SK-N-SH (cell line): Measurements from ENCODE around the gene SACM1L.

Experiments used
- CHD2 ChIP-seq: fragments of 150-350 bp; IDR thresholded peaks from 2 replicates; pipeline ENCODE4 v1.6.1; 2018; ENCODE audit warnings: low read length; ENCODE audit not compliant: partially characterized antibody
- EZH2phosphoT487 ChIP-seq: fragments of 200-600 bp; sonication (generic); IDR thresholded peaks from 2 replicates; pipeline ENCODE4 v1.6.1; 2017; ENCODE audit warnings: low read depth, mixed run types, mild to moderate bottlenecking, antibody characterized with exemption, moderate library complexity, borderline replicate concordance
- GABPA ChIP-seq: IDR thresholded peaks from 2 replicates; pipeline ENCODE4 v1.4.0; 2012; ENCODE audit warnings: low read depth, mild to moderate bottlenecking
- JUND ChIP-seq: IDR thresholded peaks from 2 replicates; pipeline ENCODE4 v1.4.0; 2012
- POLR2AphosphoS5 ChIP-seq: IDR thresholded peaks from 2 replicates; pipeline ENCODE4 v1.6.1; 2012; ENCODE audit warnings: low read depth, low read length
- RAD21 ChIP-seq: IDR thresholded peaks from 2 replicates; pipeline ENCODE4 v1.6.1; 2012; ENCODE audit warnings: mild to moderate bottlenecking, low read length
- SMC3 ChIP-seq: IDR thresholded peaks from 2 replicates; pipeline ENCODE4 v1.6.1; 2012; ENCODE audit warnings: low read depth, low read length, improper control_type of control experiment
- TCF12 ChIP-seq: IDR thresholded peaks from 2 replicates; pipeline ENCODE4 v1.4.0; 2012
- ZBTB33 ChIP-seq: IDR thresholded peaks from 2 replicates; pipeline ENCODE4 v1.4.0; 2012; ENCODE audit warnings: low read depth, borderline replicate concordance
- TF ChIP-seq, protein P1 (sequence below): fragments of 200-600 bp; sonication (generic); IDR thresholded peaks from 2 replicates; pipeline ENCODE4 v1.6.1; 2017; ENCODE audit warnings: antibody characterized with exemption, mild to moderate bottlenecking, moderate library complexity

DNA sequence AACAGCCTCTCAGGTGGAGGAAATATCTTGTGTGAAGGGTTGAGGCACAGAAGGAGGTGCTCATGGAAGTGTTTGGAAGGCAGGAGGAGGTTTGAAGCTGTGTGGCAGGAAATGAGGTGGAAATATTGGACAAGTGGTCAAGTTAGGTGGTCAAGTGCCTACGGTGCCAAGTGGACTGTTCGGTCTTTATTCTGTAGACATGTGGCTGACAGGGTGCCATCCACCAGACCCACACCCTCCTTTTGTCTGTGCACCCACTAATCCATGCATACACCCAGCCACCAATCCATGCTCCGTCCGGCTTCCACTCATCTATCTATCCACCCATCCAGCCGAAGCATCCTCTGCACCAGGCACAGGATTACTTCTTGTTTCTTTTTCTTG is 105.0 kb downstream of the SACM1L start:
- TF ChIP-seq SMC3: no peak
- TF ChIP-seq EZH2phosphoT487: no peak
- TF ChIP-seq ZBTB33: no peak
- TF ChIP-seq, protein P1, sequence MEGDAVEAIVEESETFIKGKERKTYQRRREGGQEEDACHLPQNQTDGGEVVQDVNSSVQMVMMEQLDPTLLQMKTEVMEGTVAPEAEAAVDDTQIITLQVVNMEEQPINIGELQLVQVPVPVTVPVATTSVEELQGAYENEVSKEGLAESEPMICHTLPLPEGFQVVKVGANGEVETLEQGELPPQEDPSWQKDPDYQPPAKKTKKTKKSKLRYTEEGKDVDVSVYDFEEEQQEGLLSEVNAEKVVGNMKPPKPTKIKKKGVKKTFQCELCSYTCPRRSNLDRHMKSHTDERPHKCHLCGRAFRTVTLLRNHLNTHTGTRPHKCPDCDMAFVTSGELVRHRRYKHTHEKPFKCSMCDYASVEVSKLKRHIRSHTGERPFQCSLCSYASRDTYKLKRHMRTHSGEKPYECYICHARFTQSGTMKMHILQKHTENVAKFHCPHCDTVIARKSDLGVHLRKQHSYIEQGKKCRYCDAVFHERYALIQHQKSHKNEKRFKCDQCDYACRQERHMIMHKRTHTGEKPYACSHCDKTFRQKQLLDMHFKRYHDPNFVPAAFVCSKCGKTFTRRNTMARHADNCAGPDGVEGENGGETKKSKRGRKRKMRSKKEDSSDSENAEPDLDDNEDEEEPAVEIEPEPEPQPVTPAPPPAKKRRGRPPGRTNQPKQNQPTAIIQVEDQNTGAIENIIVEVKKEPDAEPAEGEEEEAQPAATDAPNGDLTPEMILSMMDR: no peak
- TF ChIP-seq TCF12: no peak
- no peak for TF ChIP-seq JUND
- no peak for TF ChIP-seq RAD21
- TF ChIP-seq GABPA: no peak
- TF ChIP-seq CHD2: no peak
- TF ChIP-seq POLR2AphosphoS5: no peak
